ENCODE data around the gene NACC1. TPM values are rescaled to one million over a fixed set of nuclear protein-coding genes. Genes with fewer than 3 reads are reported as not detected.
A peak's percentile ranks its signal among the peaks of the same experiment; 100 is the strongest.

NACC1 gene
- total and polyA plus RNA-seq, 4 donors, result 0.86 to 24.7 (median 17.7) TPM

DNA sequence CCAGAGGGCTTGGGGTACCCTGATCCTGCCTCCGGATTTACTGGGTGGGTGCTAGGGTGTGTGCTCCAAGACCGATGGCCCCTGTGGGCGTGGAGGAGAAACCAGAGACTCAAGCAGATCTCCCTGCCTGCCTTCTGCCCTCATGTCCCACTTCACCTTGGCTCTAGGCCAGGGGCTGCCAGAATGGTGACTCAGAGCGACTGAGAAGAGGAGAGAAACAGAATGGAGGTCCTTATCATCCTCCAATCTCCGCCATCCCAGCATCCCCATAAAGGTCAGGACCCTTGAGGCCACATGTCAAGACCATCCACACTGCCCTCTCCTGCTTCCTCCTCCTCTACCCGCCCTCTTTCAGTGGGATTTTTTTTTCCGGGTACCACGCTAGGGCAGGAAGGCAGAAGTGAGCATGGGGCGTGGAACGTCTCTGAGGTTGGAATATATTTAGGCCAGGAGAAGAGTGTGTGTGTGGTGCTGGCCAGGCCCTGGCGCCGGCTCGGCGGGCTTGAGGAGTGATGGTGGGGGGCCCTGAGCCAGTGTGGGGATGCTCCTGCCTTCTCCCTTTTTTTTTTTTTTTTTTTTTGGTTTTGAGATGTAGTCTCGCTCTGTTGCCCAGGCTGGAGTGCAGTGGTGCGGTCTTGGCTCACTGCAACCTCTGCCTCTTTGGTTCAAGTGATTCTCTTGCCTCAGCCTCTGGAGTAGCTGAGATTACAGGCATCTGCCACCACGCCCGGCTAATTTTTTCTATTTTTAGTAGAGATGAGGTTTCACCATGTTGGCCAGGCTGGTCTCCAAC is 54.5 kb downstream of the NACC1 start:
- H3K27ac ChIP-seq (ENCODE audit: low read depth in 1 of 2, low read length in 2 of 2), result peak overlapping the region; percentile 54 to 70
- peaks cover 0 to 10% (median 5%) of the 10 kb centered on the region in 4 donors for H3K4me1 ChIP-seq (ENCODE audit: control insufficient read depth in 4 of 4, insufficient read depth in 4 of 4, low read length in 3 of 4)
- DNase-seq (ENCODE audit: low spot score), result no peak
- no peaks in the 10 kb centered on the region for H3K27me3 ChIP-seq (ENCODE audit: control insufficient read depth in 4 of 4, insufficient read depth in 4 of 4, low read length in 3 of 4)
- H3K9ac ChIP-seq (ENCODE audit: low read depth in 1 of 2, low read length in 2 of 2), result no peak overlapping the region
- TF ChIP-seq JUND (IDR thresholded peaks at IDR 0.05), result peak in 1 of 2 donors; percentile 20
- no peak for TF ChIP-seq GABPA (IDR thresholded peaks at IDR 0.05 in 1 of 2, conservative IDR thresholded peaks at IDR 0.05 in 1 of 2)
- TF ChIP-seq, protein P1, sequence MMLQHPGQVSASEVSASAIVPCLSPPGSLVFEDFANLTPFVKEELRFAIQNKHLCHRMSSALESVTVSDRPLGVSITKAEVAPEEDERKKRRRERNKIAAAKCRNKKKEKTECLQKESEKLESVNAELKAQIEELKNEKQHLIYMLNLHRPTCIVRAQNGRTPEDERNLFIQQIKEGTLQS (IDR thresholded peaks at IDR 0.05), result no peak
- no peak for TF ChIP-seq MAX (IDR thresholded peaks at IDR 0.05)
- TF ChIP-seq, protein P2, sequence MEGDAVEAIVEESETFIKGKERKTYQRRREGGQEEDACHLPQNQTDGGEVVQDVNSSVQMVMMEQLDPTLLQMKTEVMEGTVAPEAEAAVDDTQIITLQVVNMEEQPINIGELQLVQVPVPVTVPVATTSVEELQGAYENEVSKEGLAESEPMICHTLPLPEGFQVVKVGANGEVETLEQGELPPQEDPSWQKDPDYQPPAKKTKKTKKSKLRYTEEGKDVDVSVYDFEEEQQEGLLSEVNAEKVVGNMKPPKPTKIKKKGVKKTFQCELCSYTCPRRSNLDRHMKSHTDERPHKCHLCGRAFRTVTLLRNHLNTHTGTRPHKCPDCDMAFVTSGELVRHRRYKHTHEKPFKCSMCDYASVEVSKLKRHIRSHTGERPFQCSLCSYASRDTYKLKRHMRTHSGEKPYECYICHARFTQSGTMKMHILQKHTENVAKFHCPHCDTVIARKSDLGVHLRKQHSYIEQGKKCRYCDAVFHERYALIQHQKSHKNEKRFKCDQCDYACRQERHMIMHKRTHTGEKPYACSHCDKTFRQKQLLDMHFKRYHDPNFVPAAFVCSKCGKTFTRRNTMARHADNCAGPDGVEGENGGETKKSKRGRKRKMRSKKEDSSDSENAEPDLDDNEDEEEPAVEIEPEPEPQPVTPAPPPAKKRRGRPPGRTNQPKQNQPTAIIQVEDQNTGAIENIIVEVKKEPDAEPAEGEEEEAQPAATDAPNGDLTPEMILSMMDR (IDR thresholded peaks at IDR 0.05; ENCODE audit: low read depth, low read length, missing input control), result no peak
- TF ChIP-seq HNF4G (IDR thresholded peaks at IDR 0.05), result no peak
- peak; percentile 45 for TF ChIP-seq NR2F2 (IDR thresholded peaks at IDR 0.05)
- H3K9me3 ChIP-seq (ENCODE audit: control insufficient read depth in 4 of 4, low read length in 3 of 4), result no peaks in the 10 kb centered on the region
- WGBS, result 72% methylated on average over 18 of the region's 18 CpGs
- H3K4me3 ChIP-seq (ENCODE audit: low read depth in 1 of 3, low read length in 3 of 3), result no peak overlapping the region
- no peaks in the 10 kb centered on the region for H3K36me3 ChIP-seq (ENCODE audit: control insufficient read depth in 4 of 4, insufficient read depth in 3 of 4, low read depth in 1 of 4, low read length in 3 of 4)

DNA sequence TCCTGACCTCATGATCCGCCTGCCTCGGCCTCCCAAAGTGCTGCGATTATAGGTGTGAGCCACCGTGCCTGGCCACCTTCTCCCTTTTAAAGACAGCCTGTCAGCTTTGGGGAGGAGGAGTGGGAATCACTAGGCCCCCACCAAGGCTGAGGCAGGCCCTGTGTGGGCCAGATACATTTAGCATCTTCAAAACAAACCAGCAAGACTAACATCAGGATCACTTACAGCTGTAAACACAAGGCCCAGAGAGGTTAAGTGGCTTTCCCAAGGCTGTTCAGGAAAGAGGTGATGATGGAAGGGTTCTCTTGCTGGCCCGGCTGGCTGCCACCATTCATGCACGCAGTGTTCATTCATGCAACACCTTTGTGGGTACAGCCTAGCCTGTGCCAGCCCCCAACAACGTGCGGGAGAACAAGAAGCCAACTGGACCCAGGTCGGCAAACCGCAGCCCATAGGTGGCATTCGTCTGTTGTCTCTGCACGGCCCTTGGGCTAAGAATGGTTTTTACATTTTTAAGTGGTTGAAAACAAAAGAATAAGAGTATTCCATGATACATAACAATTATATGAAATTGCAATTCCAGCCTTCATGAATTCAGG is 55.2 kb downstream of the NACC1 start:
- TF ChIP-seq, protein P2 (IDR thresholded peaks at IDR 0.05; ENCODE audit: low read depth, low read length, missing input control), result no peak
- TF ChIP-seq FOXA1 (IDR thresholded peaks at IDR 0.05) (no peak), MAX (IDR thresholded peaks at IDR 0.05) (no peak), GABPA (IDR thresholded peaks at IDR 0.05 in 1 of 2, conservative IDR thresholded peaks at IDR 0.05 in 1 of 2) (no peak), HNF4G (IDR thresholded peaks at IDR 0.05) (no peak), RAD21 (IDR thresholded peaks at IDR 0.05) (no peak), JUND (IDR thresholded peaks at IDR 0.05) (no peak), NR2F2 (IDR thresholded peaks at IDR 0.05) (no peak), FOXA2 (IDR thresholded peaks at IDR 0.05) (no peak), HNF4A (conservative IDR thresholded peaks at IDR 0.05) (no peak), EGR1 (IDR thresholded peaks at IDR 0.05; ENCODE audit: low read depth in 2 of 2) (no peak), SP1 (IDR thresholded peaks at IDR 0.05) (no peak)
- TF ChIP-seq, protein P3, sequence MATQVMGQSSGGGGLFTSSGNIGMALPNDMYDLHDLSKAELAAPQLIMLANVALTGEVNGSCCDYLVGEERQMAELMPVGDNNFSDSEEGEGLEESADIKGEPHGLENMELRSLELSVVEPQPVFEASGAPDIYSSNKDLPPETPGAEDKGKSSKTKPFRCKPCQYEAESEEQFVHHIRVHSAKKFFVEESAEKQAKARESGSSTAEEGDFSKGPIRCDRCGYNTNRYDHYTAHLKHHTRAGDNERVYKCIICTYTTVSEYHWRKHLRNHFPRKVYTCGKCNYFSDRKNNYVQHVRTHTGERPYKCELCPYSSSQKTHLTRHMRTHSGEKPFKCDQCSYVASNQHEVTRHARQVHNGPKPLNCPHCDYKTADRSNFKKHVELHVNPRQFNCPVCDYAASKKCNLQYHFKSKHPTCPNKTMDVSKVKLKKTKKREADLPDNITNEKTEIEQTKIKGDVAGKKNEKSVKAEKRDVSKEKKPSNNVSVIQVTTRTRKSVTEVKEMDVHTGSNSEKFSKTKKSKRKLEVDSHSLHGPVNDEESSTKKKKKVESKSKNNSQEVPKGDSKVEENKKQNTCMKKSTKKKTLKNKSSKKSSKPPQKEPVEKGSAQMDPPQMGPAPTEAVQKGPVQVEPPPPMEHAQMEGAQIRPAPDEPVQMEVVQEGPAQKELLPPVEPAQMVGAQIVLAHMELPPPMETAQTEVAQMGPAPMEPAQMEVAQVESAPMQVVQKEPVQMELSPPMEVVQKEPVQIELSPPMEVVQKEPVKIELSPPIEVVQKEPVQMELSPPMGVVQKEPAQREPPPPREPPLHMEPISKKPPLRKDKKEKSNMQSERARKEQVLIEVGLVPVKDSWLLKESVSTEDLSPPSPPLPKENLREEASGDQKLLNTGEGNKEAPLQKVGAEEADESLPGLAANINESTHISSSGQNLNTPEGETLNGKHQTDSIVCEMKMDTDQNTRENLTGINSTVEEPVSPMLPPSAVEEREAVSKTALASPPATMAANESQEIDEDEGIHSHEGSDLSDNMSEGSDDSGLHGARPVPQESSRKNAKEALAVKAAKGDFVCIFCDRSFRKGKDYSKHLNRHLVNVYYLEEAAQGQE (IDR thresholded peaks at IDR 0.05), result no peak
- TF ChIP-seq, protein P4, sequence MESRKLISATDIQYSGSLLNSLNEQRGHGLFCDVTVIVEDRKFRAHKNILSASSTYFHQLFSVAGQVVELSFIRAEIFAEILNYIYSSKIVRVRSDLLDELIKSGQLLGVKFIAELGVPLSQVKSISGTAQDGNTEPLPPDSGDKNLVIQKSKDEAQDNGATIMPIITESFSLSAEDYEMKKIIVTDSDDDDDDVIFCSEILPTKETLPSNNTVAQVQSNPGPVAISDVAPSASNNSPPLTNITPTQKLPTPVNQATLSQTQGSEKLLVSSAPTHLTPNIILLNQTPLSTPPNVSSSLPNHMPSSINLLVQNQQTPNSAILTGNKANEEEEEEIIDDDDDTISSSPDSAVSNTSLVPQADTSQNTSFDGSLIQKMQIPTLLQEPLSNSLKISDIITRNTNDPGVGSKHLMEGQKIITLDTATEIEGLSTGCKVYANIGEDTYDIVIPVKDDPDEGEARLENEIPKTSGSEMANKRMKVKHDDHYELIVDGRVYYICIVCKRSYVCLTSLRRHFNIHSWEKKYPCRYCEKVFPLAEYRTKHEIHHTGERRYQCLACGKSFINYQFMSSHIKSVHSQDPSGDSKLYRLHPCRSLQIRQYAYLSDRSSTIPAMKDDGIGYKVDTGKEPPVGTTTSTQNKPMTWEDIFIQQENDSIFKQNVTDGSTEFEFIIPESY (IDR thresholded peaks at IDR 0.05), result no peak
- TF ChIP-seq, protein P1 (IDR thresholded peaks at IDR 0.05), result no peak
- 92% methylated on average over 12 of the region's 12 CpGs for WGBS
- Histone ChIP-seq H3K4me1 (ENCODE audit: control insufficient read depth in 4 of 4, insufficient read depth in 4 of 4, low read length in 3 of 4) (peaks cover 0 to 8% (median 5%) of the 10 kb centered on the region in 4 donors), H3K27me3 (ENCODE audit: control insufficient read depth in 4 of 4, insufficient read depth in 4 of 4, low read length in 3 of 4) (no peaks in the 10 kb centered on the region), H3K9me3 (ENCODE audit: control insufficient read depth in 4 of 4, low read length in 3 of 4) (no peaks in the 10 kb centered on the region), H3K9ac (ENCODE audit: low read depth in 1 of 2, low read length in 2 of 2) (no peak overlapping the region), H3K4me3 (ENCODE audit: low read depth in 1 of 3, low read length in 3 of 3) (no peak overlapping the region), H3K27ac (ENCODE audit: low read depth in 1 of 2, low read length in 2 of 2) (no peak overlapping the region), H3K36me3 (ENCODE audit: control insufficient read depth in 4 of 4, insufficient read depth in 3 of 4, low read depth in 1 of 4, low read length in 3 of 4) (no peaks in the 10 kb centered on the region)
- no peak for DNase-seq (ENCODE audit: low spot score)
